Adrenal gland (tissue), 12 donors: ENCODE data around the gene AK3. TPM values are rescaled to one million over a fixed set of nuclear protein-coding genes. Genes with fewer than 3 reads are reported as not detected.
A peak's percentile ranks its signal among the peaks of the same experiment; 100 is the strongest.

ENCODE experiments used
- DNase-seq, 7 donors: peaks; one replicate each; pipeline ENCODE4 v3.0.0-alpha.2; 2019 to 2020
- H3K27ac ChIP-seq, 5 donors: fragments of 200-600 bp; sonication (generic) in 4 of 5; 1 replicate in 3 of 5; 2 replicates in 2 of 5; pipeline versions ENCODE4 v1.5.1 to v1.8.0; 2016 to 2020; ENCODE audit warnings: mild to moderate bottlenecking in 1 of 5
- H3K27me3 ChIP-seq: fragments of 200-600 bp; 2 replicates; pipeline ENCODE4 v1.8.0; 2021
- H3K36me3 ChIP-seq, 2 donors: fragments of 200-600 bp; replicated peaks in 1 of 2; 1 replicate in 1 of 2; 2 replicates in 1 of 2; pipeline versions ENCODE4 v1.5.1 to v1.8.0; 2018 to 2022
- H3K4me1 ChIP-seq, 2 donors: fragments of 200-600 bp; replicated peaks in 1 of 2; 1 replicate in 1 of 2; 2 replicates in 1 of 2; pipeline versions ENCODE4 v1.5.1 to v1.8.0; 2018 to 2021
- H3K4me3 ChIP-seq, 4 donors: fragments of 200-600 bp; sonication (generic) in 3 of 4; one replicate each; pipeline ENCODE4 v1.5.1; 2016 to 2018
- H3K9me3 ChIP-seq, 3 donors: fragments of 200-600 bp; sonication (generic) in 1 of 3; replicated peaks in 1 of 3; 1 replicate in 2 of 3; 2 replicates in 1 of 3; pipeline versions ENCODE4 v1.5.1 to v1.8.0; 2016 to 2021
- CTCF ChIP-seq, 6 experiments: fragments of 450-650 bp in 4 of 6; fragments of 200-600 bp in 2 of 6; sonication (generic) in 1 of 6; IDR thresholded peaks; 1 replicate in 5 of 6; 2 replicates in 1 of 6; pipeline versions ENCODE4 v1.5.1 to v1.8.0; 2016 to 2021; ENCODE audit warnings: antibody characterized with exemption in 6 of 6, mild to moderate bottlenecking in 2 of 6, moderate library complexity in 1 of 6
- POLR2A ChIP-seq, 2 donors: fragments of 450-650 bp; IDR thresholded peaks; one replicate each; pipeline ENCODE4 v1.6.1; 2017; ENCODE audit warnings: antibody characterized with exemption in 2 of 2, mild to moderate bottlenecking in 2 of 2, moderate library complexity in 1 of 2
- WGBS, 4 donors: extraction: QIAGEN DNeasy Blood & Tissue Kit in 2 of 4; methylation state at CpG; one replicate each; pipeline versions ENCODE4 v1.1.5 to v1.1.7; 2013 to 2017; 5-methylcytosine and 5-hydroxymethylcytosine counted together
- intact Hi-C, 2 donors: fragments of 100-400 bp; cut with DNase I; formaldehyde crosslinking; loops; one replicate each; pipeline versions ENCODE4 v1.14.1 to v1.15.0; 2022 to 2023
- polyA plus RNA-seq, 3 donors: library from polyadenylated mRNA; stranded (reverse); fragments of 200-250 nt in 2 of 3; fragments of 350-450 nt in 1 of 3; fragmentation: Illumina TruSeq in 1 of 3; extraction: RNeasy Lipid Tissue Mini Kit (QIAGEN cat#74804) in 1 of 3; gene quantifications; one replicate each; pipeline ENCODE4 v1.2.3, GENCODE V29; 2013 to 2014
- total RNA-seq, 9 donors: library from RNA; depleted of rRNA in 4 of 9; stranded (reverse); fragments of >200 nt in 4 of 9; fragments of 120-200 nt in 1 of 9; fragmentation: NEBNext Ultra II Directional in 1 of 9; extraction: Animal tissue kit (Norgen Biotek cat#: 25700) in 1 of 9; gene quantifications; one replicate each; pipeline versions ENCODE4 v1.1.0 to v1.2.4, GENCODE V29; 2013 to 2023
- donor health status: healthy with polysubstance abuse.
- donor health status: Bipolar disorder and iron deficiency.
- donor health status: DM: yes; HTN: yes; CAD: no.
- donor health status: DM: no; HTN: no; CAD: no.
- donor health status: DM: no; HTN: no; CAD: no.
- donor health status: DM: yes; HTN: yes; CAD: no.

Gene AK3
- total and polyA plus RNA-seq, 12 donors = 31.6 to 237 (median 113) TPM

DNA sequence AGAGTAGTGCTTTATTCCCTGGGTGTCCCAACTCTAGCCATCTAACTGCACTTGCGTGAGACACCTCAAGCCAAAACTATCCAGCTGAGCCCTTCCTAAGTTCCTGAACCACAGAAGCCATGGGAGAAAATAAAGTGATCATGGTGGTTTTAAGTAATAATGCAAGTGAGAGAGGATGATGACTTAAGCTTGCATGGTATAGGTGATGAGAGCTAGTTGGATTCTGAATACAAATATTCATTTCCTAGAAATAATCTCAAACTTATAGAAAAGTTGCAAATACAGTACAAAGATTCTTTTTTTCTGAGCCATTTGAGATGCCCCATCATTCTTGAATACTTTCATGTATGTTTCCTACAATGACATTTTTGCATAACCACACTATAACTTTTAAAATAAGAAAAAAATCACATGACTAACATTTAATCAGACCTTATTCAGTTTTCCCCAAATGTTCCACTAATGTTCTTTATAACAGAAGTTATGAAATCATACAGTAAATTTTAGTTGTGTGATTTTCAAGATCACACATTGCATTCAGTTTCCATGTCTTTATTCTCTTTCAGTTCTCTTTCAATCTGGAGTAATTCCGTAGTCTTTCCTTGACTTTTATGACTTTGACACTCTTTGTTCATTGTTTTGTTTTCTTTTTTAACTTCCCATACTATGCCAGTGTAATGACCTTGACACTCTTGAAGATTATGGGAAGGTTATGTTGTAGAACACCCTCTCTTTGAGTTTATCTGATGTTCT is 5.5 kb upstream of the AK3 start:
- intact Hi-C loops = no loop called here
- no peak overlapping the region for H3K4me3 ChIP-seq
- TF ChIP-seq CTCF (IDR thresholded peaks at IDR 0.05) (no peak), POLR2A (IDR thresholded peaks at IDR 0.05) (no peak)
- H3K27me3 ChIP-seq = no peaks in the 10 kb centered on the region
- H3K36me3 ChIP-seq = no peaks in the 10 kb centered on the region
- no peaks in the 10 kb centered on the region for H3K9me3 ChIP-seq
- H3K4me1 ChIP-seq = peaks cover 8 to 11% of the 10 kb centered on the region in 2 donors
- WGBS, 4 donors = 61 to 80% (median 74%) methylated on average over 2 of the region's 2 CpGs
- H3K27ac ChIP-seq = no peak overlapping the region
- DNase-seq = no peak

GRCh38 chr9:4743131-4743875 is 2.3 kb upstream of the AK3 start:
- Histone ChIP-seq H3K27me3 (no peaks in the 10 kb centered on the region), H3K9me3 (no peaks in the 10 kb centered on the region), H3K4me3 (no peak overlapping the region), H3K4me1 (peaks cover 25% of the 10 kb centered on the region in 2 donors), H3K36me3 (no peaks in the 10 kb centered on the region), H3K27ac (no peak overlapping the region)
- 71 to 82% (median 74%) methylated on average over 5 of the region's 5 CpGs for WGBS, 4 donors
- DNase-seq = no peak
- TF ChIP-seq POLR2A (IDR thresholded peaks at IDR 0.05) (no peak), CTCF (IDR thresholded peaks at IDR 0.05) (no peak)
- intact Hi-C loops = loop anchor here in 1 of 2 donors (5.0 kb wide), 2 partner anchors 81 to 361 kb away; partner anchors contain the start of gene PLPP6

DNA sequence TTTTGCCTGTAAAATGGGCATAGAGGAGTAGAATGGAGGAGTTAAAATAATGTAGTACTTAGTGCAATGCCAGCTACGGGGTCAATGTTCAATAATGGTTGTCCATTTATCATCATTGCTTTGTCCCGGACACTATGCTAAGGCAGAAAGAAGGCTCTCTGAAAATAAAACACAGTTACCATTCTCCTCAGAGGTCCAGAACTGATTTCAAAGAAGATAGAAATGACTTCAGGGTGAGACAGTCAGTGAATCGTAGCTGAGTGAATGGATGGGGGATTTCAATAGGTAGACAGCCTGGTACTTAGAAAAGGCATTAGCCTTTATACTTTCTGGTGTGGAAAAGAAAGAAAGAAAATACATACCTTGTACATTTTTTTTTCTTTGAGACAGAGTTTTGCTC is 1.2 kb upstream of the AK3 start:
- WGBS, 4 donors = 40 to 48% (median 44%) methylated on average over 3 of the region's 3 CpGs
- DNase-seq = no peak
- H3K4me1 ChIP-seq = peaks cover 25 to 29% of the 10 kb centered on the region in 2 donors
- no peaks in the 10 kb centered on the region for H3K36me3 ChIP-seq
- peak overlapping the region in 4 of 5 donors; percentile 85 to 97 (median 92) for H3K27ac ChIP-seq
- intact Hi-C loops = loop anchor here in 1 of 2 donors (5.0 kb wide), 2 partner anchors 80 to 360 kb away; partner anchors contain the start of gene PLPP6
- no peaks in the 10 kb centered on the region for H3K9me3 ChIP-seq
- peak overlapping the region in 1 of 4 donors; percentile 77 for H3K4me3 ChIP-seq
- no peaks in the 10 kb centered on the region for H3K27me3 ChIP-seq
- TF ChIP-seq CTCF (IDR thresholded peaks at IDR 0.05) (no peak), POLR2A (IDR thresholded peaks at IDR 0.05) (no peak)

GRCh38 chr9:4741365-4742089 is 525 bp upstream of the AK3 start:
- Histone ChIP-seq H3K27me3 (no peaks in the 10 kb centered on the region), H3K27ac (peak overlapping the region; percentile 80 to 97 (median 90)), H3K36me3 (no peaks in the 10 kb centered on the region), H3K4me1 (peaks cover 25 to 29% of the 10 kb centered on the region in 2 donors), H3K9me3 (no peaks in the 10 kb centered on the region), H3K4me3 (peak overlapping the region; percentile 49 to 95 (median 70))
- peak; percentile 53 to 75 (median 57) for DNase-seq
- 2 to 4% (median 2%) methylated on average over 23 to 54 of the region's 54 CpGs for whole genome bisulfite sequencing, 4 donors
- intact Hi-C loops = loop anchor here in 1 of 2 donors (5.0 kb wide), 2 partner anchors 79 to 359 kb away; partner anchors contain the start of gene PLPP6
- peak in 1 of 2 donors; percentile 49 for TF ChIP-seq POLR2A (IDR thresholded peaks at IDR 0.05)
- no peak for TF ChIP-seq CTCF (IDR thresholded peaks at IDR 0.05)
